Mesenchymal stem cell (in vitro differentiated cells and primary cell): Measurements from ENCODE around the gene FASTKD2.
A peak's percentile ranks its signal among the peaks of the same experiment; 100 is the strongest.

Experiments
- DNase-seq: peaks from one replicate; pipeline ENCODE4 v3.0.0-alpha.2; 2013
- H2AFZ ChIP-seq: one replicate; pipeline ENCODE4 v1.6.1; 2013; ENCODE audit warnings: low read depth, mild to moderate bottlenecking, control low read depth, inconsistent platforms, low read length, moderate library complexity
- H2AK5ac ChIP-seq: 2 replicates; pipeline ENCODE4 v1.6.1; 2013; ENCODE audit warnings: low read length, moderate library complexity, mild to moderate bottlenecking, inconsistent platforms; ENCODE audit not compliant: severe bottlenecking
- H2BK120ac ChIP-seq: one replicate; pipeline ENCODE4 v1.6.1; 2013; ENCODE audit warnings: low read depth, mild to moderate bottlenecking, inconsistent platforms, low read length, moderate library complexity
- H2BK12ac ChIP-seq, 2 experiments: one replicate each; pipeline ENCODE4 v1.6.1; 2013; ENCODE audit warnings: inconsistent platforms in 2 of 2, low read length in 2 of 2, mild to moderate bottlenecking in 2 of 2, moderate library complexity in 2 of 2, control low read depth in 1 of 2
- H2BK15ac ChIP-seq: one replicate; pipeline ENCODE4 v1.6.1; 2013; ENCODE audit warnings: mild to moderate bottlenecking, low read depth, inconsistent platforms; ENCODE audit not compliant: poor library complexity, severe bottlenecking
- H2BK5ac ChIP-seq: 2 replicates; pipeline ENCODE4 v1.6.1; 2013; ENCODE audit warnings: low read depth, mild to moderate bottlenecking, low read length, control low read depth, inconsistent platforms; ENCODE audit not compliant: poor library complexity, severe bottlenecking
- H3K14ac ChIP-seq, 2 experiments: one replicate each; pipeline ENCODE4 v1.6.1; 2013; ENCODE audit warnings: inconsistent platforms in 2 of 2, low read length in 2 of 2, control low read depth in 1 of 2, mild to moderate bottlenecking in 1 of 2, moderate library complexity in 1 of 2
- H3K18ac ChIP-seq, 2 experiments: one replicate each; pipeline ENCODE4 v1.6.1; 2013; ENCODE audit warnings: inconsistent platforms in 2 of 2, low read length in 2 of 2, control low read depth in 1 of 2, low read depth in 1 of 2, mild to moderate bottlenecking in 1 of 2
- H3K23ac ChIP-seq, 2 experiments: one replicate each; pipeline ENCODE4 v1.6.1; 2013; ENCODE audit warnings: inconsistent platforms in 2 of 2, low read length in 2 of 2, mild to moderate bottlenecking in 2 of 2, moderate library complexity in 2 of 2, control low read depth in 1 of 2
- H3K27ac ChIP-seq: 2 replicates; pipeline ENCODE4 v1.5.1; 2013; ENCODE audit warnings: mild to moderate bottlenecking, moderate library complexity, low read length, control low read depth, inconsistent platforms; ENCODE audit not compliant: poor library complexity, severe bottlenecking
- H3K27me3 ChIP-seq, 2 experiments: 2 replicates each; pipeline versions ENCODE4 v1.6.1 to v1.7.0; 2013; ENCODE audit warnings: low read length in 2 of 2, mild to moderate bottlenecking in 2 of 2, moderate library complexity in 2 of 2, control low read depth in 1 of 2, inconsistent platforms in 1 of 2; ENCODE audit not compliant: control insufficient read depth in 1 of 2, insufficient read depth in 1 of 2
- H3K36me3 ChIP-seq, 2 experiments: 2 replicates each; pipeline versions ENCODE4 v1.6.1 to v1.7.0; 2013; ENCODE audit warnings: low read length in 2 of 2, control low read depth in 1 of 2, inconsistent platforms in 1 of 2, low read depth in 1 of 2, mild to moderate bottlenecking in 1 of 2; ENCODE audit not compliant: insufficient read depth in 2 of 2, control insufficient read depth in 1 of 2
- H3K4ac ChIP-seq, 2 experiments: one replicate each; pipeline ENCODE4 v1.6.1; 2013; ENCODE audit warnings: inconsistent platforms in 2 of 2, low read length in 2 of 2, mild to moderate bottlenecking in 2 of 2, moderate library complexity in 2 of 2, control low read depth in 1 of 2, low read depth in 1 of 2
- H3K4me1 ChIP-seq: 2 replicates; pipeline ENCODE4 v1.6.1; 2013; ENCODE audit warnings: low read depth, low read length, control low read depth; ENCODE audit not compliant: control insufficient read depth, insufficient read depth
- H3K4me2 ChIP-seq: 2 replicates; pipeline ENCODE4 v1.6.1; 2013; ENCODE audit warnings: low read length, mild to moderate bottlenecking, inconsistent platforms; ENCODE audit not compliant: poor library complexity, severe bottlenecking
- H3K4me3 ChIP-seq, 2 experiments: 2 replicates each; pipeline versions ENCODE4 v1.5.1 to v1.7.0; 2013; ENCODE audit warnings: low read length in 2 of 2, mild to moderate bottlenecking in 2 of 2, control low read depth in 1 of 2, low read depth in 1 of 2; ENCODE audit not compliant: insufficient read depth in 1 of 2
- H3K79me1 ChIP-seq: replicated peaks from 2 replicates; pipeline ENCODE4 v1.6.1; 2013; ENCODE audit warnings: mild to moderate bottlenecking, control low read depth, low read length, inconsistent platforms; ENCODE audit not compliant: poor library complexity, severe bottlenecking
- H3K9ac ChIP-seq: 2 replicates; pipeline ENCODE4 v1.7.0; 2013; ENCODE audit warnings: mild to moderate bottlenecking, low read length, moderate library complexity
- H3K9me3 ChIP-seq: 2 replicates; pipeline ENCODE4 v1.7.0; 2013; ENCODE audit warnings: mild to moderate bottlenecking, low read length; ENCODE audit not compliant: control insufficient read depth
- H4K8ac ChIP-seq: one replicate; pipeline ENCODE4 v1.6.1; 2013; ENCODE audit warnings: inconsistent platforms, mild to moderate bottlenecking, low read length, moderate library complexity
- H4K91ac ChIP-seq: one replicate; pipeline ENCODE4 v1.6.1; 2013; ENCODE audit warnings: mild to moderate bottlenecking, low read length, inconsistent platforms
- WGBS: methylation state at CpG from one replicate; pipeline ENCODE4 v1.1.7; 2013; ENCODE audit warnings: mixed read lengths; 5-methylcytosine and 5-hydroxymethylcytosine counted together

Gene FASTKD2

DNA sequence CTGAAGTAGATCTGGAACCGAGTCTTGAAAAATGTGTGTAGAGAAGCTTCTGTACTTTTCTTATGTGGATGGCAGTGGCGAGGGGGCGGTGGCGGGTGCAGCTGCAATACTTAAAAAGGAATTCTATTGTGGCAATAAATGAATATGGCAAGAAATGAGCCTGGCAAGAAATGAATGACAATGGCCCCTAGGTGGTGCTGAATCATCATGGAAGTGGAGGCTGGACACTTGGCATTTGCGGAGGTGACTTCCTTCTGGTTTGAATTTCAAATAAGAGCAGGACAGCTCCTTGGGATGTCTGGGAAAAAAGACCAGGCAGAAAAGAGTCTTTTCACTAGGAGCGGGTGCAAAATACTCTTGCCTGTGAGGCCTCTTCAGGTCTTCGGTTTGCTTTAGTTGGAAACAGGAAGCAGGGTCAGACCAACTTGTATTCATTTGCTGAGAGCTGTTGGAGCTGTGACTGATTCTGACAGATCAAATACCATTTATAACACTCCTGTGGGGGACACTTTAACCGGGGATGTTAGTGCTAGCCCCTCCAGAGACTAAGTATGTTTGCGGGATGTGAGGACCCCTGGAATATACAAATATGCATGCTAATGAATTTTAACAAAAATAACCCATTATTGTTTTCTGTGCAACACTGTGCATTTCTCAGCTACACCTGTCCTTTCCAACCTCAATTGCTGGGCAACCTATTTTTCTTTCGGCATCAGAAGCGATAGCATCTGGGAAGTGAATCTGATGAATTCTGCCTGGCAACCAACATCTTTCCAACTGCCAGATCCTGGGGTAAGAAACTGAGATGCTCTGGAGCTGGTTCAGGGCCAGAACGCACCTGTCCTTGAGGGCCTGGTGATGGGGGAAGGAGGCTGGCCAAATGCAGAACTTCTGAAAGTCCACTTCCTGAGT is 35.4 kb downstream of the FASTKD2 start:
- H4K91ac ChIP-seq: no peak overlapping the region
- H2AFZ ChIP-seq: no peak overlapping the region
- H2BK12ac ChIP-seq: peak overlapping the region in 1 of 2 experiments; percentile 23
- H3K4me1 ChIP-seq: peaks cover 1% of the 10 kb centered on the region
- H4K8ac ChIP-seq: no peak overlapping the region
- H3K27ac ChIP-seq: no peak overlapping the region
- peaks cover 8 to 9% of the 10 kb centered on the region in 2 experiments for H3K36me3 ChIP-seq
- peak overlapping the region; percentile 58 for H3K9ac ChIP-seq
- no peak overlapping the region for H3K23ac ChIP-seq
- peak overlapping the region; percentile 24 for H3K4me2 ChIP-seq
- no peak overlapping the region for H2BK15ac ChIP-seq
- 45% methylated on average over 11 of the region's 12 CpGs for WGBS
- no peak overlapping the region for H3K18ac ChIP-seq
- H2BK5ac ChIP-seq: no peak overlapping the region
- H3K79me1 ChIP-seq: peaks cover 1% of the 10 kb centered on the region
- H2AK5ac ChIP-seq: no peak overlapping the region
- no peak overlapping the region for H3K14ac ChIP-seq
- DNase-seq: peak; percentile 81
- no peaks in the 10 kb centered on the region for H3K27me3 ChIP-seq
- no peak overlapping the region for H2BK120ac ChIP-seq
- H3K9me3 ChIP-seq: no peaks in the 10 kb centered on the region
- H3K4me3 ChIP-seq: no peak overlapping the region
- no peak overlapping the region for H3K4ac ChIP-seq

DNA sequence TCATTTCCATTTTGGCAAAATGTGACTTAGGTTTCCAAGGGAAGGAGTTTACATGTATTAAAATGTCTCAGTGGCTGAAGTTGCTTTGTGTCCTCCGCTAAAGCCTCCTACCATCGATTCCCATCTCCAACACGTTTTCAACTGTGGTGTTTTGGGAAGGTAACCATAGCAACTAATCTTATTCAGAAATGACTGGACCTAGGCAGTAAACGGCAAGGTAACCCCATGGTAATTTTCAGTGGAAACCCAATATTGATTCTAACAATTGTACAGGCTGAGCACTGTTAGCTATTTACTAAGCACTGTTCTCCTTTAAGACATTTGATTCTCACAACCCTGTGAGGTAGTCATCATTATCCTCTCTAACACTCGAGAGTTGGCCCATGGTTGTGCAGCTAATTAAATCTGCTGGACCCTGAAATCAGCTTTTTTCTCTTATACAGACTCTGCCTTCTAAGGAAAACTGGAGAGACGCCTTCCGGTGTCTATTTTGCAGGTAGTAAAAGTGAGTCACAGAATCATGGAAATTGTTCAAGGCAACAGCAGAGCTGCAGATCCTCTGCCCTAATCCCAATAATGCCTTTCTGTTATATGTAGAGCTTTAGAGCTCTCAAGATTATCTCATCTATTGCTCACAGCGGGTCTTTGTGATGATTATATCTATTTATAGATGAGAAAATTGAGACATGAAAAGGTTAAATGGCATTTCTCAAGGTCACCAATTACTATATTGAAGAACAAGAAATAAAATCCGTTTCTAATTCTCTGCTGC is 36.2 kb downstream of the FASTKD2 start:
- Histone ChIP-seq H2BK5ac (no peak overlapping the region), H2AK5ac (no peak overlapping the region), H3K27me3 (no peaks in the 10 kb centered on the region), H3K9ac (no peak overlapping the region), H3K4me3 (no peak overlapping the region), H2AFZ (no peak overlapping the region), H2BK12ac (no peak overlapping the region), H3K23ac (no peak overlapping the region), H3K79me1 (no peaks in the 10 kb centered on the region), H4K91ac (no peak overlapping the region), H3K4me2 (no peak overlapping the region), H3K36me3 (peaks cover 2 to 3% of the 10 kb centered on the region in 2 experiments), H2BK15ac (no peak overlapping the region), H3K14ac (no peak overlapping the region), H3K4me1 (peaks cover 1% of the 10 kb centered on the region), H3K27ac (no peak overlapping the region), H4K8ac (no peak overlapping the region), H2BK120ac (no peak overlapping the region), H3K4ac (no peak overlapping the region), H3K9me3 (no peaks in the 10 kb centered on the region), H3K18ac (no peak overlapping the region)
- no peak for DNase-seq
- WGBS: 87% methylated on average over 5 of the region's 9 CpGs

DNA sequence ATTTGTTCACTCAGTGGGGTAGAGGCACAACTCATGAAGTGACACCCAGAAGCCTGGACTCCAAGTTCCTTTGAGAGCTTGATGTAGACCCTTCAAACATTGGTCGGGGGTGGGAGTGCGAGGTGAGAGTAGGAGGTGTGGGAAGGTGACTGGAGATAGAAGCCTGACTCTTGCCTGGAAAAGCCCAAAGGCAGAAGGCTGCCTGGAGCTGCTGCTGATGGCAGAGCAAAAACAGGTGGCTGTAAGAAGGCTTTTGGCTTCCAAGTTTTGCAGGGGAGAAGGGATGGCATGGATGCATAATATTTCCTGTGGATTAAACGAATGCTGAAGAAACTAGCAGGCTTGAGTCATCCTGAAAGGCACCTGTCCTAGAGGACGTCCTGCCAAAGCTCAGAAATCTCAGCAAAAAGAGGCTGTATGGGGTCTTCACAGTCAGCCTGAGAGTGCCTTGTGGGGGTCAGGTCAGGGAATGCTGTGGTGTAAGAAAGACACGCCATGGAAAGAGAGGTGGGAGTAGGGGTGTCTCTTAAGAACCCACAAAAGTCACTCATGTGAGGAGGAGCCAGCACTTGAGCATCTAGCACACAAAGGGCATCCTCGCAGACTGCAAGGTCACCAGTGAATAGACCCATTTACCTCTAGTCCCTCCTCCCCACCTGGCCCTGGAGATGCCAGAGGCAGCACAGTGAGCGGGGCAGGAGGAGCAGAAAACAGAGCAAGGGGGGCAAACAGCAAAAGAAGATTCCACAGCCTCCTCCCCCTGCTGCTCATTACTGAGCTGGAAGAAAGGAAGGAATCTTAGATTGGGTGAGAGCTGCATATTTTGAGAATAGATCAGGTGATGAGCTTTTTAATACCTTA is 37.5 kb downstream of the FASTKD2 start:
- H2AK5ac ChIP-seq: no peak overlapping the region

More for the DNA sequence above, 37.5 kb downstream of the FASTKD2 start:
- Histone ChIP-seq H2BK15ac (no peak overlapping the region), H4K91ac (no peak overlapping the region), H2AFZ (no peak overlapping the region), H3K9me3 (no peaks in the 10 kb centered on the region), H3K36me3 (no peaks in the 10 kb centered on the region), H3K4me2 (no peak overlapping the region), H2BK12ac (peak overlapping the region in 1 of 2 experiments; percentile 37), H3K4me1 (peaks cover 1% of the 10 kb centered on the region), H3K79me1 (no peaks in the 10 kb centered on the region), H3K14ac (no peak overlapping the region), H4K8ac (no peak overlapping the region), H3K27me3 (no peaks in the 10 kb centered on the region), H3K23ac (no peak overlapping the region), H3K27ac (no peak overlapping the region), H3K9ac (no peak overlapping the region), H3K4ac (no peak overlapping the region), H2BK5ac (no peak overlapping the region), H3K4me3 (no peak overlapping the region), H2BK120ac (no peak overlapping the region), H3K18ac (no peak overlapping the region)
- no peak for DNase-seq
- WGBS: 85% methylated on average over 7 of the region's 7 CpGs
